Upper lobe of left lung (tissue), 4 donors: Measurements from ENCODE around the gene MFSD6.

Source experiments
- EP300 ChIP-seq, 4 donors: sonication (generic); formaldehyde crosslinking; IDR thresholded peaks; one replicate each; pipeline ENCODE4 v1.5.1; 2017; ENCODE audit warnings: antibody characterized with exemption in 4 of 4, control low read depth in 2 of 4
- POLR2A ChIP-seq, 4 donors: fragments of 450-650 bp; IDR thresholded peaks; one replicate each; pipeline ENCODE4 v1.5.1; 2016 to 2017; ENCODE audit warnings: antibody characterized with exemption in 4 of 4, mild to moderate bottlenecking in 2 of 4

DNA sequence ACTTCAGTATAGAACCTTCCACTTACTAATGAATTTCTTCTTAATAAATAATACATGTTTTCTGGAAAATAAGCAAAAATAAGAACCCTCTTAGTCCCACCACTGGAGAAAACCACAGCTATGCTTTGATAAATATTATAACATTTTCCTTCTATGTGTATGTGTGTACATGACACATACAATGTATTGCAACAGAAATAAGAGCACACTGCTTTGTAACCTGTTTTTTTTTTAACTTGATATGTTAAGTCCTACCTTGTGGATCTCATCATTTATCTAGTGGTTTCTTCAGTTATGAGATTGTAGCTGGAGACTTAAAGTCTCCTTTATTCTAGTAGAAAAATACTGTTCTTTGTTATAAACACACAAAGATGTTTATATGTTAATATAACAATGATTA lies 47.6 kb upstream of the MFSD6 start:
- TF ChIP-seq POLR2A (IDR thresholded peaks at IDR 0.05), result no peak
- no peak for TF ChIP-seq EP300 (IDR thresholded peaks at IDR 0.05)
